GM19463 (cell line): ENCODE measurements around the gene PEBP1.
"Not testable (repeated sequence)": the region's sequence is repeated elsewhere in the genome, so short reads cannot be mapped to it uniquely, and the experiment has no call there.

Experiments
- ATAC-seq: cut with Tn5 transposase; IDR thresholded peaks from one replicate; pipeline ENCODE4 v1.9.1; 2021; ENCODE audit warnings: mild to moderate bottlenecking, moderate library complexity; ENCODE audit not compliant: unreplicated experiment

PEBP1 gene

GRCh38 chr12:118129436-118129835 lies 6.5 kb upstream of the PEBP1 start:
- ATAC-seq = not testable (repeated sequence)

- peak; percentile 24 for ATAC-seq
Measured at GRCh38 chr12:118136559-118137003, 657 bp downstream of the PEBP1 start.

- no peak for ATAC-seq
Measured at GRCh38 chr12:118137148-118137678, 1.3 kb downstream of the PEBP1 start.

GRCh38 chr12:118140825-118141224 lies 4.9 kb downstream of the PEBP1 start:
- ATAC-seq = no peak

GRCh38 chr12:118144499-118144898 lies 8.6 kb downstream of the PEBP1 start:
- no peak for ATAC-seq

- no peak for ATAC-seq
Measured at GRCh38 chr12:118145113-118145797, 9.3 kb downstream of the PEBP1 start.

GRCh38 chr12:118145798-118146156 lies 9.9 kb downstream of the PEBP1 start:
- no peak for ATAC-seq

GRCh38 chr12:118148287-118148686 lies 12.4 kb downstream of the PEBP1 start:
- ATAC-seq = no peak

- ATAC-seq = no peak
Measured at GRCh38 chr12:118150625-118151024, 14.7 kb downstream of the PEBP1 start.

GRCh38 chr12:118151755-118152154 lies 15.8 kb downstream of the PEBP1 start:
- no peak for ATAC-seq

- ATAC-seq = no peak
Measured at GRCh38 chr12:118160536-118160935, 24.6 kb downstream of the PEBP1 start.

GRCh38 chr12:118164798-118165486 lies 29.0 kb downstream of the PEBP1 start:
- no peak for ATAC-seq

- peak; percentile 98 for ATAC-seq
Measured at GRCh38 chr12:118166946-118167345, 31.0 kb downstream of the PEBP1 start.

GRCh38 chr12:118175823-118176447 lies 40.0 kb downstream of the PEBP1 start:
- peak; percentile 96 for ATAC-seq

- ATAC-seq = peak; percentile 51
Measured at GRCh38 chr12:118183155-118183554, 47.2 kb downstream of the PEBP1 start.

GRCh38 chr12:118183711-118184110 lies 47.8 kb downstream of the PEBP1 start:
- ATAC-seq = no peak

- no peak for ATAC-seq
Measured at GRCh38 chr12:118185602-118186397, 49.9 kb downstream of the PEBP1 start.

GRCh38 chr12:118187751-118188435 lies 52.0 kb downstream of the PEBP1 start:
- ATAC-seq = no peak

- no peak for ATAC-seq
Measured at GRCh38 chr12:118188690-118189371, 52.9 kb downstream of the PEBP1 start.

GRCh38 chr12:118189741-118190191 lies 53.8 kb downstream of the PEBP1 start:
- ATAC-seq = no peak
